Bone marrow (tissue), 2 donors: ENCODE data around the gene MGME1.
"Not testable (repeated sequence)": the region's sequence is repeated elsewhere in the genome, so short reads cannot be mapped to it uniquely, and the experiment has no call there.

Source experiments
- DNase-seq, 2 donors: peaks; one replicate each; lab custom pipeline; 2025; lab: John Stamatoyannopoulos, UW

The MGME1 gene

GRCh38 chr20:18020931-18021330 is 52.1 kb downstream of the MGME1 start:
- no peak for DNase-seq

- no peak for DNase-seq
Measured at GRCh38 chr20:18024606-18025127, 55.8 kb downstream of the MGME1 start.

- DNase-seq = not testable (repeated sequence)
Measured at GRCh38 chr20:18027011-18027410, 58.2 kb downstream of the MGME1 start.

- no peak for DNase-seq
Measured at GRCh38 chr20:18030020-18030419, 61.2 kb downstream of the MGME1 start.

GRCh38 chr20:18031050-18031449 is 62.2 kb downstream of the MGME1 start:
- no peak for DNase-seq

- DNase-seq = no peak
Measured at GRCh38 chr20:18031888-18032509, 63.2 kb downstream of the MGME1 start.

GRCh38 chr20:18032977-18033892 is 64.4 kb downstream of the MGME1 start:
- no peak for DNase-seq

- no peak for DNase-seq
Measured at GRCh38 chr20:18034039-18034438, 65.2 kb downstream of the MGME1 start.

GRCh38 chr20:18039063-18039462 is 70.2 kb downstream of the MGME1 start:
- DNase-seq = no peak
